D721Med (cell line): Measurements from ENCODE around the gene SLC50A1.

Experiments
- DNase-seq: peaks from one replicate; pipeline ENCODE4 v3.0.0; 2011; ENCODE audit warnings: low spot score; ENCODE audit not compliant: insufficient read length
- FAIRE-seq: peaks from 2 replicates; lab custom pipeline; 2011; peaks lifted over from hg19 to GRCh38; lab: Jason Lieb, UNC
- TF ChIP-seq, protein P1 (sequence below): IDR thresholded peaks from 2 replicates; pipeline ENCODE4 v1.5.1; 2012; ENCODE audit warnings: mild to moderate bottlenecking, control low read depth; ENCODE audit not compliant: insufficient read depth; ENCODE audit errors: missing control alignments

The SLC50A1 gene

GRCh38 chr1:155184835-155185782 lies 49.5 kb downstream of the SLC50A1 start:
- FAIRE-seq (no peak), DNase-seq (no peak)
- TF ChIP-seq, protein P1, sequence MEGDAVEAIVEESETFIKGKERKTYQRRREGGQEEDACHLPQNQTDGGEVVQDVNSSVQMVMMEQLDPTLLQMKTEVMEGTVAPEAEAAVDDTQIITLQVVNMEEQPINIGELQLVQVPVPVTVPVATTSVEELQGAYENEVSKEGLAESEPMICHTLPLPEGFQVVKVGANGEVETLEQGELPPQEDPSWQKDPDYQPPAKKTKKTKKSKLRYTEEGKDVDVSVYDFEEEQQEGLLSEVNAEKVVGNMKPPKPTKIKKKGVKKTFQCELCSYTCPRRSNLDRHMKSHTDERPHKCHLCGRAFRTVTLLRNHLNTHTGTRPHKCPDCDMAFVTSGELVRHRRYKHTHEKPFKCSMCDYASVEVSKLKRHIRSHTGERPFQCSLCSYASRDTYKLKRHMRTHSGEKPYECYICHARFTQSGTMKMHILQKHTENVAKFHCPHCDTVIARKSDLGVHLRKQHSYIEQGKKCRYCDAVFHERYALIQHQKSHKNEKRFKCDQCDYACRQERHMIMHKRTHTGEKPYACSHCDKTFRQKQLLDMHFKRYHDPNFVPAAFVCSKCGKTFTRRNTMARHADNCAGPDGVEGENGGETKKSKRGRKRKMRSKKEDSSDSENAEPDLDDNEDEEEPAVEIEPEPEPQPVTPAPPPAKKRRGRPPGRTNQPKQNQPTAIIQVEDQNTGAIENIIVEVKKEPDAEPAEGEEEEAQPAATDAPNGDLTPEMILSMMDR = no peak

GRCh38 chr1:155185783-155186066 lies 50.1 kb downstream of the SLC50A1 start:
- FAIRE-seq = no peak
- TF ChIP-seq, protein P1 = no peak
- no peak for DNase-seq

DNA sequence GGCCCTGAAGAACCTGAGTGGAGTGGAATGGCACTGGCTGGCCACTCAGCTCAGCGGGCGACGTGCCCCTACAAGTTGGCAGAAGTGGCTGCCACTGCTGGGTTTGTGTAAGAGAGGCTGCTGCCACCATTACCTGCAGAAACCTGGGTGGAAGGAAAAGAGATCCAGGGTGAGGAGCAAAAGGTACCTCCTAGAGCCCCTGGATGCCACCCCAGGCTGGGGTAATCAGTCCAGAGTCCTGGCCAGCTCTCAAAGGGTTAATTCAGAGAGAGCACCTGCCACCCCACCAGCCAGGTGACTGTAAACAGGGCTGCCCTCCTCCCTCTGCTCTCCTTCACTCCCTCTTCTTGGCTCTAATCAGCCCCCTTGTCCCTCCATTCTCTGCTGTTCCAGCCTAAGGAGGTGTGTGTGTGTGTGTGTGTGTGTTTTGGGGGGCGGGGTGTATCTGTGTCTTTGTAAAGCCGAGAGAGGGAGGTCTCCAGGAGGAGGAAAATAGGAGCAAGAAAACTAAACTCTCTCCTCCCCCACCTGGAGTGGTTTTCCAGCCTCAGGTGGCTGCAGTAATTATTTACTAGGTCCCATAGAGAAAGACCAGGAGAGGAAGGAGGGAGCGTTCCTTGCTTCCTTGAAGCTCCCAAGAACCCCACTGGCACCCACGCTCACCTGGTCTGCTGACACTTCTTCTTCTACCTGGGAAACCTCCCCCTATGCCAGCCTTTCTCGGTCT lies 50.6 kb downstream of the SLC50A1 start:
- FAIRE-seq (no peak), DNase-seq (no peak)
- TF ChIP-seq, protein P1 = no peak

DNA sequence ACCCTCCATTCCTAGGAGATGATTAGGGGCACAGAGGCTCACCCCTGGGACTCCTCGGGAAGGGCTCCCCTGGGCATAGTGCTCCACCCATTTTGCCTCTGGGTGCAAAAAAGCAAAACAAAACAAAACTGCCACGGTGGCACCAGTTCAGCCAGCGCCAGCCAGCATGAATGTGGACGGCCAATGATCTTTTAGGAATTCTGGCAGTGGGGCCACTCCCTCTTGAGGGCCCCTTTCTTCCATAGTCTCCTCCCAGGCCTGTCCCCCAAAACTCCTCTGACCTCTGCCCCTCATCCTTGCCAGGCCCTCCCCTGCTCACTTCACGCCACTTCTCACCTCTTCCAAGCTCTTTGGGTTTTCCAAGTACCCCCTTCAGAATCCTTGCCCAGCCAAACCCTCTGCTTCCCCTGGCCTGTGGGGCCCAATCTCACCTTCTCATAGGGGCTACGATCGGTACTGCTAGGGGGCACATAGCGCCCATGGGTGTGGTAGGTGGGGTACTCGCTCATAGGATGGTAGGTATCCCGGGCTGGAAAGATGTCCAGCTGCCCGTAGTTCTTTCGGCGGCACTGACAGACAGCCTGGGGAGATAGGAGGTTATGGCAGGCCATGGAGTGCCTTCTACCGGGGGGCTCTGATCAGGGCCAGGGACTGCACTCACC lies 51.3 kb downstream of the SLC50A1 start:
- FAIRE-seq (no peak), DNase-seq (no peak)
- TF ChIP-seq, protein P1 = no peak

GRCh38 chr1:155187456-155187891 lies 51.8 kb downstream of the SLC50A1 start:
- DNase-seq (no peak), FAIRE-seq (no peak)
- TF ChIP-seq, protein P1 = no peak

DNA sequence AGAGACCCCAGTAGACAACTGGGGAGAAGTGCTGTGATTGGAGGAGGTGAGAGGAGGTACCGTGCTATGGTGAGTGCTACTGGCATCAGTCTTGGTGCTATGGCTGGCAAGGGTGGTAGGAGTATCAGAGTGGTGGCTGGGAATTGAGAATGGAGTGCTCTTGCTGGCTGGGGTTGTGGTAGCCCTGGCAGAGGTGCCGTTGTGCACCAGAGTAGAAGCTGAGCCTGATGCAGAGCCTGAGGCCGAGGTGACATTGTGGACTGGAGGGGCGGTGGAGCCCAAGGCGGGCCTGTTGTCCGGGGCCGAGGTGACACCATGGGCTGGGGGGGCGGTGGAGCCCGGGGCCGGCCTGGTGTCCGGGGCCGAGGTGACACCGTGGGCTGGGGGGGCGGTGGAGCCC lies 52.6 kb downstream of the SLC50A1 start:
- no peak for FAIRE-seq
- no peak for DNase-seq
- TF ChIP-seq, protein P1 = no peak
